ENCODE results near the gene STIP1.

STIP1 gene

DNA sequence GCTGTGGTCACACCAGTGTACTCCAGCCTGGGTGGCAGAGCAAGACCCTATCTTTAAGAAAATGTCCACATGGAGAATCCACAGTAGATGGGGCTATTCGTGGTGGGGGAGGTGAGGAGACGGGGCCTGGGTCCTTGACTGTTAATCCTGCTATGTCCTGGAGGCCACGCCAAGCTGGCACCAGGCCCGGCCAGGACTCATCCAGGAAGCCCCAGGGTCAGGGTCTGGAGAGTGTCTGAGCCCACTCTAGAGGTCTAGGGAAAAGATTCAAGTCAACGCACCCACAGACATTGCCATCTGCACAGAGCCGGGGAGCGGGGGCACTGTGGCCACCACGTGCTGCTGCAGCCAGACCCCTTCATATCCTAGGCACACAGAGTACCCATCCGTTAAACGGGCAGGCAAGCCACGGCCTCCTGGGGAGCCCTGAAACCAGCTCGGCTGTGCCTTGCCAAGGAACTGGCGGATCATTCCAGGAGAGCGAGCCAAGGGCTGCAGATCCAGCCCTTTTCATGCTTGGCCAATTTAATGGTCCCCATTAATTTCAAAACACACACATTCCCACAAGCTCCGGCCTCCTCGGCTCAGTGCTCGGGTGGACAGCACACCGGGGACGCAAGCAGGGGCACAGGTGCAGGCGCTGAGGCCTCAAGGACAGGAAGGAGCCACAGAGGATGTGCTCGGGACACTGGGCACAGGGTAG, 44.7 kb upstream of the STIP1 start:
- no peak for DNase-seq
- H3K4me3 ChIP-seq (ENCODE audit: low read depth, low read length), result no peak overlapping the region
- H3K27ac ChIP-seq, result no peak overlapping the region
- no peaks in the 10 kb centered on the region for H3K27me3 ChIP-seq (ENCODE audit: insufficient read depth, low read depth, severe bottlenecking)
- no peaks in the 10 kb centered on the region for H3K9me3 ChIP-seq (ENCODE audit: severe bottlenecking)
- no peak for TF ChIP-seq CTCF (IDR thresholded peaks at IDR 0.05; ENCODE audit: low read depth, low read length)
- no peaks in the 10 kb centered on the region; the same call in 1 of the 2 replicates for H3K36me3 ChIP-seq

DNA sequence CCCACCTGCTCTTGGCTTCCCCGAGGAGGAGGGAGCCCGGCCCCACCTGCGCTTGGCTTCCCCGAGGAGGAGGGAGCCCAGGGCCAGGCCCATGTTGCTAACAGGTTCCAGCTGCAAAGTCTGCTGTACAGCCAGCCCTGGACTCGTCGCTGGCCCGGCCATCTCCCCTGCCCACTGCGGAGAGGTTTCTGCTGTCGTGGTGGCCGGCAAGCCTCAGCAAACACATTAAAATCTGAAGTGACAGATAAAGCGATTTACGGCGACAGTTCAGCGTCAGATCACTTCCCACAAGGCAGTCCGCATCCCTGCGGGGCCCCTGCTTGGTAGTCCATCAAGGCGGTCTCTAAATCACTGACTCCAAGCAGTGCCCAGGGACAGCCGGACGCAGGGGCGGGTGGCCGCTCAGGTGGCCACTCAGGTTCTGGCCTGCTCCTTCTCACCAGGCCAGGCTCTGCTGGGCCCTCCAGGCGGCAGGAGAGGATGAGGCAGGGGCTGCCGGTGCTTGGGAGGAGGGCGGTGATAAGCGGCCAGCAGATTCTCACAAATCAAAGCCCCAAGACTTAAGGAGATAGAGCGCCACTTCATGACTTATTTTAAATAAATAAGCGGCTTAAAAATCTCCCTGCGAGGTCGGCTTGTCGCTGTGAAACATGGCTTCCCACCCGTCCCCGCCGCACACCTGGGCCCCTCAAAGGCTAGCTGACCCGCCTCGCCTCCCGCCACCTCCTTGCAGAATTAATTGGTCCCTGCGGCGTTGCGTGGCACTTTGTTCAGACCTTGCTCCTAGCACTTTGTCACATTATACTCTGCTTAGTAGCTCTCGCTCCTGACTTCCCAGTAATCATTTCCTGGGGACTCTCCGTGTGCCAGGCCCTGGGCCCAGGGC, 41.1 kb upstream of the STIP1 start:
- H3K36me3 ChIP-seq, result peaks cover 6% of the 10 kb centered on the region
- no peaks in the 10 kb centered on the region for H3K9me3 ChIP-seq (ENCODE audit: severe bottlenecking)
- H3K27ac ChIP-seq, result peak overlapping the region; percentile 81
- TF ChIP-seq CTCF (IDR thresholded peaks at IDR 0.05; ENCODE audit: low read depth, low read length), result no peak
- no peaks in the 10 kb centered on the region for H3K27me3 ChIP-seq (ENCODE audit: insufficient read depth, low read depth, severe bottlenecking)
- no peak overlapping the region for H3K4me3 ChIP-seq (ENCODE audit: low read depth, low read length)
- peak; percentile 80 for DNase-seq

- H3K4me3 ChIP-seq (ENCODE audit: low read depth, low read length), result no peak overlapping the region
- TF ChIP-seq CTCF (IDR thresholded peaks at IDR 0.05; ENCODE audit: low read depth, low read length), result peak; percentile 93
- no peaks in the 10 kb centered on the region for H3K27me3 ChIP-seq (ENCODE audit: insufficient read depth, low read depth, severe bottlenecking)
- H3K36me3 ChIP-seq, result peaks cover 9% of the 10 kb centered on the region
- peak overlapping the region; percentile 81 for H3K27ac ChIP-seq
- DNase-seq, result peak; percentile 89
- H3K9me3 ChIP-seq (ENCODE audit: severe bottlenecking), result no peaks in the 10 kb centered on the region
Observed at GRCh38 chr11:64146036-64146955, 39.7 kb upstream of the STIP1 start.

DNA sequence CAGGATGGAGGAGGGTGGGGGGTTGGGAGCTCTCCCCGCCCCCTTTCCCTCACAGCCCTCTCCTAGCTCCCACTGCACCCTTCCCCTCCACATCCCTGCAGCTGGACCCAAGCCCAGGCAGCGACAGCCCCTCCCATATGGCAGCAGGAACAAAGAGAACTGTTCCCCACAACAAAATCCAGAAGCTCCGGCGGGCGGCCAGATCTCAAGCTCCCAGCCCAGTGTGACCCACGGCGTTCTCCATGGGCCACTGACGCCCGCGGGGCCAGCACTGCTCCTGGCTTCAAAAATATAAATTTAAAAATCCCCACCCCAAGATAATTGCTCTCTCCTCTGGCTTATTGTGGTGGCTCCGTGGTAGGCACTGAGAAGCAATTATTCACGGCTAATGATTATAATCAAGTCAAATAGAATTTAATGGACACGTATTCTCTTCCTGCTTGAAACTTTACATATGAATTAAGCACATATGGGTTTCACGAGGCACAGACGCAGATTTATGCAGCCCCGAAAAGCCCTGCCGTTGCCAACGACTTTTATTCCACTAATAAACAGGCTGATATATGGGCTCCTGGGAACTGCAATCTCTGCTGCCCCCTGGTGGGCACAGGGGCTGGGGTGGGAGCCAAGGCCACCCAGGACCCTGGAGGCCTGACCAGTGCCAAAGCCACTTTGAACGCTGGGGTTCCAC, 37.6 kb upstream of the STIP1 start:
- peak; percentile 86 for TF ChIP-seq CTCF (IDR thresholded peaks at IDR 0.05; ENCODE audit: low read depth, low read length)

More for the DNA sequence above, 37.6 kb upstream of the STIP1 start:
- peaks cover 17% of the 10 kb centered on the region for H3K36me3 ChIP-seq
- DNase-seq, result peak; percentile 80
- peak overlapping the region; percentile 54 for H3K27ac ChIP-seq
- no peaks in the 10 kb centered on the region for H3K9me3 ChIP-seq (ENCODE audit: severe bottlenecking)
- H3K27me3 ChIP-seq (ENCODE audit: insufficient read depth, low read depth, severe bottlenecking), result no peaks in the 10 kb centered on the region
- no peak overlapping the region for H3K4me3 ChIP-seq (ENCODE audit: low read depth, low read length)
